ENCODE data around the gene DRC1. TPM values are rescaled to one million over a fixed set of nuclear protein-coding genes. Genes with fewer than 3 reads are reported as not detected.

DRC1 gene
- total RNA-seq, 1 donor from 2014 or later = not detected

- Mint-ChIP-seq H3K4me3 (ENCODE audit: unreplicated experiment) (no peak overlapping the region), H3K27me3 (ENCODE audit: unreplicated experiment) (peaks cover 22% of the 10 kb centered on the region), H3K9me3 (ENCODE audit: unreplicated experiment) (no peaks in the 10 kb centered on the region), H3K4me1 (ENCODE audit: unreplicated experiment) (no peaks in the 10 kb centered on the region), H3K27ac (ENCODE audit: unreplicated experiment) (no peak overlapping the region), H3K36me3 (ENCODE audit: unreplicated experiment) (no peaks in the 10 kb centered on the region)
- no peak for TF ChIP-seq CTCF (IDR thresholded peaks at IDR 0.05)
- no peak for DNase-seq (ENCODE audit: extremely low spot score, unreplicated experiment)
Measured at GRCh38 chr2:26438926-26439325, 37.2 kb downstream of the DRC1 start.

GRCh38 chr2:26442301-26442700 lies 40.6 kb downstream of the DRC1 start:
- no peak for DNase-seq (ENCODE audit: extremely low spot score, unreplicated experiment)
- no peak for TF ChIP-seq CTCF (IDR thresholded peaks at IDR 0.05)
- Mint-ChIP-seq H3K36me3 (ENCODE audit: unreplicated experiment) (no peaks in the 10 kb centered on the region), H3K4me1 (ENCODE audit: unreplicated experiment) (no peaks in the 10 kb centered on the region), H3K4me3 (ENCODE audit: unreplicated experiment) (no peak overlapping the region), H3K27me3 (ENCODE audit: unreplicated experiment) (peaks cover 26% of the 10 kb centered on the region), H3K27ac (ENCODE audit: unreplicated experiment) (no peak overlapping the region), H3K9me3 (ENCODE audit: unreplicated experiment) (no peaks in the 10 kb centered on the region)

- Mint-ChIP-seq H3K36me3 (ENCODE audit: unreplicated experiment) (no peaks in the 10 kb centered on the region), H3K4me3 (ENCODE audit: unreplicated experiment) (no peak overlapping the region), H3K27me3 (ENCODE audit: unreplicated experiment) (peaks cover 26% of the 10 kb centered on the region), H3K9me3 (ENCODE audit: unreplicated experiment) (no peaks in the 10 kb centered on the region), H3K27ac (ENCODE audit: unreplicated experiment) (no peak overlapping the region), H3K4me1 (ENCODE audit: unreplicated experiment) (no peaks in the 10 kb centered on the region)
- no peak for TF ChIP-seq CTCF (IDR thresholded peaks at IDR 0.05)
- DNase-seq (ENCODE audit: extremely low spot score, unreplicated experiment) = no peak
Measured at GRCh38 chr2:26442707-26443106, 41.0 kb downstream of the DRC1 start.

GRCh38 chr2:26444236-26444635 lies 42.5 kb downstream of the DRC1 start:
- TF ChIP-seq CTCF (IDR thresholded peaks at IDR 0.05) = no peak
- DNase-seq (ENCODE audit: extremely low spot score, unreplicated experiment) = no peak
- H3K27me3 Mint-ChIP-seq (ENCODE audit: unreplicated experiment) = peaks cover 21% of the 10 kb centered on the region
- no peaks in the 10 kb centered on the region for H3K4me1 Mint-ChIP-seq (ENCODE audit: unreplicated experiment)
- H3K4me3 Mint-ChIP-seq (ENCODE audit: unreplicated experiment) = no peak overlapping the region
- no peak overlapping the region for H3K27ac Mint-ChIP-seq (ENCODE audit: unreplicated experiment)
- H3K9me3 Mint-ChIP-seq (ENCODE audit: unreplicated experiment) = no peaks in the 10 kb centered on the region
- H3K36me3 Mint-ChIP-seq (ENCODE audit: unreplicated experiment) = no peaks in the 10 kb centered on the region

- no peak for TF ChIP-seq CTCF (IDR thresholded peaks at IDR 0.05)
- Mint-ChIP-seq H3K27ac (ENCODE audit: unreplicated experiment) (no peak overlapping the region), H3K36me3 (ENCODE audit: unreplicated experiment) (no peaks in the 10 kb centered on the region), H3K4me3 (ENCODE audit: unreplicated experiment) (no peak overlapping the region), H3K4me1 (ENCODE audit: unreplicated experiment) (no peaks in the 10 kb centered on the region), H3K27me3 (ENCODE audit: unreplicated experiment) (peaks cover 30% of the 10 kb centered on the region), H3K9me3 (ENCODE audit: unreplicated experiment) (no peaks in the 10 kb centered on the region)
- DNase-seq (ENCODE audit: extremely low spot score, unreplicated experiment) = no peak
Measured at GRCh38 chr2:26448651-26449050, 46.9 kb downstream of the DRC1 start.

Data from osteocyte (in vitro differentiated cells).